Activated CD8-positive, alpha-beta memory T cell treated with anti-CD3 and anti-CD28 coated beads, Interleukin-2, amount 50 U/mL, for 1 hour (primary cell): ENCODE results near the gene CEMIP.

Experiments used
- DNase-seq: peaks from one replicate; pipeline ENCODE4 v3.0.0-alpha.2; 2020; ENCODE audit errors: extremely low read depth

CEMIP gene

GRCh38 chr15:80787316-80787715 lies 8.1 kb downstream of the CEMIP start:
- DNase-seq = no peak

GRCh38 chr15:80788536-80788935 lies 9.4 kb downstream of the CEMIP start:
- no peak for DNase-seq

- no peak for DNase-seq
Measured at GRCh38 chr15:80789296-80789695, 10.1 kb downstream of the CEMIP start.

GRCh38 chr15:80789796-80790195 lies 10.6 kb downstream of the CEMIP start:
- no peak for DNase-seq

- DNase-seq = no peak
Measured at GRCh38 chr15:80790236-80790635, 11.1 kb downstream of the CEMIP start.

- DNase-seq = no peak
Measured at GRCh38 chr15:80791004-80791403, 11.8 kb downstream of the CEMIP start.

GRCh38 chr15:80796407-80796806 lies 17.2 kb downstream of the CEMIP start:
- DNase-seq = no peak

GRCh38 chr15:80798911-80799310 lies 19.7 kb downstream of the CEMIP start:
- DNase-seq = no peak

GRCh38 chr15:80800067-80800466 lies 20.9 kb downstream of the CEMIP start:
- no peak for DNase-seq

- DNase-seq = no peak
Measured at GRCh38 chr15:80801891-80802680, 22.9 kb downstream of the CEMIP start.

- no peak for DNase-seq
Measured at GRCh38 chr15:80803580-80804525, 24.7 kb downstream of the CEMIP start.

- no peak for DNase-seq
Measured at GRCh38 chr15:80804970-80805495, 25.9 kb downstream of the CEMIP start.

GRCh38 chr15:80811781-80812315 lies 32.7 kb downstream of the CEMIP start:
- DNase-seq = no peak

- no peak for DNase-seq
Measured at GRCh38 chr15:80815106-80815505, 35.9 kb downstream of the CEMIP start.

- no peak for DNase-seq
Measured at GRCh38 chr15:80816049-80816653, 37.0 kb downstream of the CEMIP start.

- no peak for DNase-seq
Measured at GRCh38 chr15:80816936-80817335, 37.8 kb downstream of the CEMIP start.

GRCh38 chr15:80817901-80818300 lies 38.7 kb downstream of the CEMIP start:
- no peak for DNase-seq

- no peak for DNase-seq
Measured at GRCh38 chr15:80819001-80819400, 39.8 kb downstream of the CEMIP start.

- DNase-seq = no peak
Measured at GRCh38 chr15:80820092-80820491, 40.9 kb downstream of the CEMIP start.

GRCh38 chr15:80822256-80822655 lies 43.1 kb downstream of the CEMIP start:
- no peak for DNase-seq

- no peak for DNase-seq
Measured at GRCh38 chr15:80822676-80823075, 43.5 kb downstream of the CEMIP start.

- no peak for DNase-seq
Measured at GRCh38 chr15:80823120-80823519, 44.0 kb downstream of the CEMIP start.
